Left hindlimb (tissue), 1 donor: ENCODE data around the gene EPS8.
"Not testable (repeated sequence)": the region's sequence is repeated elsewhere in the genome, so short reads cannot be mapped to it uniquely, and the experiment has no call there.

ENCODE experiments used
- DNase-seq: peaks from one replicate; pipeline ENCODE4 v3.0.0-alpha.2; 2018

Gene EPS8

GRCh38 chr12:15796493-15797141 lies 7.4 kb upstream of the EPS8 start:
- no peak for DNase-seq

- no peak for DNase-seq
These were observed 5.6 kb upstream of the EPS8 start for GRCh38 chr12:15794836-15795235.

DNA sequence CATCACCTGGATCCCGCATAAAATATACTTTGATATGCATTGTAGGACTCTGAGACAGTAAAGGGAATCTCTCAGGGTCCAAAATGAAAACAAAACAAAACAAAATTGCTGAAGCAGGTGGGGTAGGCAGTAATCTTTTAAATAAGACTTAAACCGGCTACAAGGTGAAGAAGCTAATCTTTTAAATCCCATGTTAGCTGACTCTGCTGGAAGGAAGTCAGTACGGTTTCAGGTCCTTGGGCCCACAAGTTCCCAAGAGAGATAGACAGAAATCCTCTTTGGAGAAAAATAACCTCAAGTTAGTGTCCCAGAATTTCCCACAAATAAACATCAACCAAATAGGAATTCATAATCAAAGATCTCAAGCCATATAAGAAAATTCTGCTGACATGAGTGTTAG lies 5.0 kb upstream of the EPS8 start:
- DNase-seq = no peak

DNA sequence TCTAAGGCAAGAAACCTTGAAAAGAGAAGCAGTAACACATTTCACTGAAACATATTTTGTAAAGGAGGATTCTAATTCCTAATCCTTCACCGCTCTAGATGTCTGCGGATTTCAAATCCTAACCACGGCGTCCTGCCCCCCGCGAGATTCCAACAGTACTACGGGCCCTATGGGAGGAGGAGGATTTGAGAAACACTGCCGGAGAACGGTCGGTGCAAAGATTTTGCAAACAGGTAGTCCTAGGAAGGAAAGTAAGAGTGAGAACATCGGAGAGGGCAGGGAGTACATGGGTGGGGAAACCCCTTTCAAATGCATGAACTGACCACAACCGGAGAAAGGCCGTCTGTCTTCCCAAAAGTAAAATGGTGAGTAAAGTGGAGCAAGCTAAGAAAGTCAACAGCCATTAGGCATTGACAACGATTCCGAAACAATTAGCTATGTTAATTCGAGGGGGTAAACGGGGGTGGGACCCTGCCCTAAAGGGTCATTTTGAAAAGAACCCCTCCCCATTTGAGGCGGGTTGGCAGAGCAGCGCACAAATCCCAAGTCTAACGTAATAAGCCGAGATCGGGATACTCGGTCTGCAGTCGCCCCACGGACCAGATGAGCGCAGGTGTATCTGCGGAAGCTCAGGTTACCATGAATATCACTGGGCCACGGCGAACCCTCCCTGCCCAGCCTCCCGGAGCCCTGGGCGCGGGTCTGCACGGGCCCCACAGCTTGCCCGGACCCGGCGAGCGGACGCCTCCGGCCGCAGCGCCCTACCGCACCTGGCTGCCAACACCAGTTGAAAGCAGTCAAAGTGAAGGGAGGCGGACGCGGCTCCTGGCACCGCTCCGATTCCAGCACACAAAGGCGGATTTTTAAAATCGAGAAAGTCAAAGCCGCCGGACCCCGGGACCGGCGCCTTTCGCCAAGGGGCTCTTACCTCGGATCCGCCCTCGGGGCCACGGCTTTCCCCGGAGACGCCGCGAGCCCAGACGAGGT lies 662 bp downstream of the EPS8 start:
- peak; percentile 51 for DNase-seq

GRCh38 chr12:15787778-15788177 lies 1.4 kb downstream of the EPS8 start:
- DNase-seq = no peak

DNA sequence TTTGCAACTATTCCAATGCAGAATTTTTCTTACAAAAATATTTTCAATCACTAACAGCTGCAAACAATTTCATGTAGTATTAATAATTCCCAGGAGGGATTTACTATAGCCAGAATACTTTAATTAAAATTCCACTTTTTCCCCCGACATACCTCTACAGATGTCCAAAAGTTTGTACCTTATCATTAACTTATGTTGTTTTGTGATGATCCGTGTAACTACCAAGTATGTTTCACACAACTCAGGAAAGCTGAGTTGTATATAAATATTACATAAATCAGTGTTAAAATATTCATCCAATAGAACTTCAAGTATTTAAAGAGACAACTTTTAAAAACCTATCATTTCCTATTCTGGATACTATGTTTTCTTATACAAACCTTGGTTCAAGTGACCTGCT lies 2.4 kb downstream of the EPS8 start:
- no peak for DNase-seq

DNA sequence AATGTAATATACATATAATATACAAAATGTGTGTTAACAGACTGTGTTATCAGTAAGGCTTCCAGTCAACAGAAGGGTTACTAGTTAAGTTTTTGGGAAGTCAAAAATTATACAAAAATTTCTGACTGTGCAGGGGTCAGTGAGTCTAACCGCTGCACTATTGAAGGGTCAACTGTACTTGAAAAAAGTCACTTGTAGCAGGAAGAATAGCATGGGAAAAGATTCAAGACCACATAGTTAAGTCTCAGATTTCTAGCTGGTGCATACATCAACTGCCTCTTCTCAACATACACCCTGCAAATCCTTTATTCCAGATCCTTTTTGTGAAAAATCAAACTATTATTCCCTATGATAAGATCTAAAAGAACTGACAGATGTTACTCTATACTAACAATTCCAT lies 5.9 kb downstream of the EPS8 start:
- DNase-seq = no peak

GRCh38 chr12:15782667-15783066 lies 6.5 kb downstream of the EPS8 start:
- no peak for DNase-seq

DNA sequence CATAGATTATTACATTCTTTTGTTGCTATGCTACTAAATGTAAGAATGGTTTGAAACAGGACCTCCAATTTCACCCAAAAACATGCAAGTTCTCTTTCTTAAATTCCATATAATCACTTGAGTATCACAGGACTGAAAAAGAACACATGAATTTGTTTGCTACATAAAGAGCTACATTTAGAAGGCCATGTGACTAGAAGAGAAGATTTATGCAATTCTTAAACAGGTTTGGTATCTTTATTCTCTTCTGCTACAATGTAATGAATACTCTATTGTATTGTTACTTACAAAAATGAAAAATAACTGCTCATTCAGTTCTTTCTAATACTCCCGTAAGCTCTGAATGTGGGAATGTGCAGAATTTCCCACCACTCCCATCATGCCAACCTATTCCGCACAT lies 9.3 kb downstream of the EPS8 start:
- no peak for DNase-seq

GRCh38 chr12:15778126-15778525 lies 11.1 kb downstream of the EPS8 start:
- no peak for DNase-seq

- DNase-seq = no peak
These were observed 11.7 kb downstream of the EPS8 start for GRCh38 chr12:15777355-15778012.

DNA sequence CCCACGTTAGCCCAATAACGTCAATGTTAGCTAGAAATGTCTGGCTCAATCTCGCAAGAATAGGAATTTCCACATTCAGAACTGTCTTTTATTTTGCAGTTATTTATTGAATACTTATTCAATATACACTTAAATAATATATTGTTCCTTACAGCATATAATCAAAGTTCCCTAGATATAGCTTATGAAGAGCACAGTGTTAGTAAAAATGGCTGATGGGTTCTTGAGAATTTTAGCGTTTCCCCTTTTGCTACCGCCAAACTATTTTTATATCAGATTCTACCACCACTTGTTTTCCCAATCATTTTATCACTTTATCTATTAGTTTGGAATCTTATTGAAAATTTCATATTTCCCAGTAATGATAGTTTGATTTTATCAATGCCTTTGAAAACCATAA lies 12.7 kb downstream of the EPS8 start:
- no peak for DNase-seq

- no peak for DNase-seq
These were observed 14.4 kb downstream of the EPS8 start for GRCh38 chr12:15774819-15775218.

GRCh38 chr12:15772405-15773018 lies 16.7 kb downstream of the EPS8 start:
- DNase-seq = no peak

- DNase-seq = no peak
These were observed 18.6 kb downstream of the EPS8 start for GRCh38 chr12:15770581-15770980.

DNA sequence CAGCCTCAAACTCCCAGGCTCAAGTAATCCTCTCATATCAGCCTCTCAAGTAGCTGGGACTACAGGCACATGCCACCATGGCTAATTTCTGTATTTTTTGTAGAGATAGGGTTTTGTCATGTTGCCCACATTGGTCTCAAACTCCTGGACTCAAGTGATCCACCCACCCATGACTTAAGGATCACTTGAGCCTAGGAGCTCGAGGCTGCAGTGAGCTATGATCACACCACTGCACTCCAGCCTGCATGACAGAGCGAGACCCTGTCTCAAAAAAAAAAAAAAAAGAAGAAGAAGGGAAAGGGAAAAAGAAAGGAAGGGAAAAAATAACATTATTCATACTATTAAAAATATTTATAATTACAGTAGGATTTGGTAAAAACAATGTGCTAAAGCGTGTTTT lies 19.2 kb downstream of the EPS8 start:
- DNase-seq = no peak

- DNase-seq = no peak
These were observed 19.6 kb downstream of the EPS8 start for GRCh38 chr12:15769586-15769985.

DNA sequence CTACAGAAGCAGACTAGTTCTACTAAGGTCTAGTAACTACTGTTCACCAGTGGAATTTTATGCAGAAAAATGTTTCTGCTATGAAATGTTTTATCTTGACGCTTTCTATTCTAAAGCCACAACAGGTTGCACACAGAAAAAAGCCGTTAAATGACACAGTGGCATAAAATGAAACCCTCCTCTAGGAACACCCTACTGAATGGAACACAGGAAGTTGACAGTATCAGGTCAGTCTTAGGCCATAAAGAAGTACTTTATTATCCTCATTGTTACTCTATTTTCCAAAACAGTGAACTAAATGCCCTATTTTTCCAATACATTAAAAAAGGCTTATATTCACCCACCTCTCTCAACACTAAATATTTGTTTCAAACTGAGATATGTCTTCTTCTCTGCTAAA lies 21.9 kb downstream of the EPS8 start:
- DNase-seq = no peak

GRCh38 chr12:15763328-15763727 lies 25.9 kb downstream of the EPS8 start:
- no peak for DNase-seq

- not testable (repeated sequence) for DNase-seq
These were observed 27.0 kb downstream of the EPS8 start for GRCh38 chr12:15762162-15762561.

- no peak for DNase-seq
These were observed 31.5 kb downstream of the EPS8 start for GRCh38 chr12:15757553-15758255.

DNA sequence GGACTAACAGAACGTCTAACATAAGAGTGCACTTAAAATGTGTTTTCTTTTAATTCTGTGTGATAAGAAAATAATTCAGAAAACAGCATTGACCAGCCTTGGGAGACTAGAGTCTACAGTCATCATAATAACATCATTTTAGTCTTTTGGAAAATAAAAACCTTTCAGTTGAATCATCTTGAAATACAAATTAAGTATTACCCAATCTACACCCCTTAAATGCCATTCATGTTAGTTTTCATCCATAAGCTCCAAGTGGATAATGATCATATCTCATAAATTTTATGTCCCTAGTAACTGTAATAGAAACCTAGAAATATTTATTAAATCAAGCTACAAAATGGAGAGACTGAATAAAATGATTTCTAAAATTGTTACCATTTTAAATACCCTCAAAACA lies 32.4 kb downstream of the EPS8 start:
- DNase-seq = no peak

DNA sequence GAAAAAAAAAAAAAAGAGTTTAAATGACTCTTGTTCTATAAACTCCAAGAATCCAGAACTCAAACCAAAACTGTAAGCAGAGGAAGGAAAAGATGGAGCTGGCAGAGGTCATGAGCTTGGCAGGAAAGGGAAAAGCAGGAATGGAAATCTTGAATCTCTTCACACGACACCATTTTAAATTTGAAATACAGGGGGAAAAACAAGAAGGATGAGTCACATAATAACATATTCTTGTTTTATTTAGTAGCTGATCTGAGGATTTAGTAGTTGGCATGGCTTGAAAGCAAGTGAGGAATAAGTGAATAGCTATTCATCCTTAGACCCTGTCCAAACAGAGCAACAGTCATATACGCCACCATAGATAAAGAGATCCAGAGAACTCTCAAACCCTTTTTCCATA lies 35.0 kb downstream of the EPS8 start:
- DNase-seq = no peak
